GM08714 (cell line): ENCODE measurements around the gene CLASRP.

Experiments used
- H3K4me3 ChIP-seq: fragments of 200-500 bp; sonication (Bioruptor generic); 2 replicates; pipeline ENCODE4 v1.5.1; 2014; ENCODE audit warnings: mild to moderate bottlenecking, low read length, inconsistent platforms
- ZNF274 ChIP-seq: IDR thresholded peaks from 2 replicates; pipeline ENCODE4 v1.6.1; 2012; ENCODE audit warnings: mild to moderate bottlenecking, low read depth, low read length

CLASRP gene

GRCh38 chr19:45008552-45008951 lies 30.3 kb upstream of the CLASRP start:
- no peak overlapping the region for H3K4me3 ChIP-seq
- TF ChIP-seq ZNF274 = no peak

- H3K4me3 ChIP-seq = no peak overlapping the region
- no peak for TF ChIP-seq ZNF274
Measured at GRCh38 chr19:45009625-45010255, 29.1 kb upstream of the CLASRP start.

GRCh38 chr19:45010306-45010705 lies 28.5 kb upstream of the CLASRP start:
- no peak for TF ChIP-seq ZNF274
- H3K4me3 ChIP-seq = no peak overlapping the region

DNA sequence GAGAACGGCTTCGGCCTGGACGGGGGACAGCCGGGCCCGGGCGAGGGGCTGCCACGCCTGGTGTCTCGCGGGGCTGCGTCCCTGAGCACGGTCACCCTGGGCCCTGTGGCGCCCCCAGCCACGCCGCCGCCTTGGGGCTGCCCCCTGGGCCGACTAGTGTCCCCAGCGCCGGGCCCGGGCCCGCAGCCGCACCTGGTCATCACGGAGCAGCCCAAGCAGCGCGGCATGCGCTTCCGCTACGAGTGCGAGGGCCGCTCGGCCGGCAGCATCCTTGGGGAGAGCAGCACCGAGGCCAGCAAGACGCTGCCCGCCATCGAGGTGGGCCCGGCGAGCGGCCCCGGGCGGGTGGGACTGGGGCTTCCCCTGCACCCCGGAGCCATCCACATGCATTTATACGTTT lies 26.9 kb upstream of the CLASRP start:
- no peak for TF ChIP-seq ZNF274
- H3K4me3 ChIP-seq = no peak overlapping the region

DNA sequence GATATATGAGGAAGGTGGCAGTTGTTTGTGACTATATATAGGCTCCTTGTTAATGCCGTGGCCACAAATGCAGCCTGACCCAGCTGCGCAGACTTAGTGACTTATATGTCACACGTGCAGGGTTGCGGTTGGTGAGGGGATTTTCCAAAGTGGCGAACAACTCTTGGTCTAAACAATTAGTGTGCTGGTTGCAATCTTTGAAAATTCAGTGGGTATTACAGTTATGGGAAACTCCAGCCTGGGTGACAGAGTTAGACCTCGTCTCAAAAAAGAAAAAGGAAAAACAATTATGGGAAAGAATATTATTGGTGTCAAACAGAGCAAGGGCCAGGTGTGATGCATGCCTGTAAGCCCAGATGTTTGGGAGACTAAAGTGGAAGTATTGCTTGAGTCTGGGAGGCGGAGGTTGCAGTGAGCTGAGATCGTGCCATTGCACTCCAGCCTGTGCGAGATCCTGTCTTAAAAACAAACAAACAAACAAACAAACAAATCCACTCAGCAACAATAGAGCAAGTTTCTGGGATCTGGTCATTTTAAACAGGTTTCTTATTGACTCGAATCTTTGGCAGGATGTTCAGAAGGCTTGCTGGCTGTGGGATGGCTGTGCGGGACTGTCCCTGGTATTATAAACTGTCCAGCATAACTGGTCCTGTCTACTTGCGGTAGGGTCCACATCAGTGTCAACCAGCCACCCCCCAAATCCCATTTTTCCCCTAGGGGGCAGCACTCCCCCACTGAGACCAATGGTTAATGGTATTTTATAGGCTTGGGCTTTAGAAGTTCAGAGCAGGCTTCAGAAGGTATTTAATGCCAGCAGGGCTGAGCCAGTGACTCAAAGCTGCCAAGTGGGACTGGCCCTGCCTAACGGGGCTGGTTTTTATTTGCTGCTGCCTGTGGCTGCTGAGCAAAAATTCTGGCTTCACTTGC lies 22.2 kb upstream of the CLASRP start:
- TF ChIP-seq ZNF274 = no peak
- peak overlapping the region; percentile 27; the same call in 1 of the 2 replicates for H3K4me3 ChIP-seq

GRCh38 chr19:45019187-45019586 lies 19.7 kb upstream of the CLASRP start:
- H3K4me3 ChIP-seq = no peak overlapping the region
- TF ChIP-seq ZNF274 = no peak

DNA sequence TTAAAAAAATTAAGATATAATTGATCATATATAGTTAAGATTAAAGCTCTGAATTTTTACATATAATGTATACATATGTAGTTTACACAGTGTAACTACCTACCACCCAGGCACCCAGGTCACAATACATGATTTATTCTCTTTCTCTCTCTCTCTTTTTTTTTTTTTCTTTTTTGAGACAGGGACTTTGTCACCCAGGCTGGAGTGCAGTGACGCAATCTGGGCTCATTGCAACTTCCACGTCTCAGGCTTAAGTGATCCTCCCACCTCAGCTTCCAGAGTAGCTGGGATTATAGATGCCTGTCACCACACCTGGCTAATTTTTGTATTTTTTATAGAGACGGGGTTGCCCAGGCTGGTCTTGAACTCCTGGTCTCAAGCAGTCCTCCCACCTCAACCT lies 18.8 kb upstream of the CLASRP start:
- H3K4me3 ChIP-seq = no peak overlapping the region
- no peak for TF ChIP-seq ZNF274

GRCh38 chr19:45021971-45022370 lies 16.9 kb upstream of the CLASRP start:
- no peak overlapping the region for H3K4me3 ChIP-seq
- no peak for TF ChIP-seq ZNF274

DNA sequence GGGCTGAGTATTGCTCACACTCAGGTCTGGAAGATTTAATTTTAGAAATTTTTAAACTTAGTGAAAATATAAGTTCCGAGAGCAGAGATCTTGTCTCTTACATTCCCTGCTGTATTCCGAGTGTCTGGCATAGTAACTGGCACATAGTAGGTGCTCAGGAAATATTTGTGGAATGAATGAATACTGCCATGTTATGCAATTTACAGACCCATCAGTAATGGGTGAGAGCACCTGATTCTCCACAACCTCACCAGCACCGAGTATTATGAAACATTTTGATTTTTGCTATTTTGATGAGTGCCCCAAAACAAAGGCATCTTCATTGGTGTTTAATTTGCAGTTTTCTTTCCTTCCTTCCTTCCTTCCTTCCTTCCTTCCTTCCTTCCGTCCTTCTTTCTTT lies 15.8 kb upstream of the CLASRP start:
- no peak overlapping the region for H3K4me3 ChIP-seq
- TF ChIP-seq ZNF274 = no peak

DNA sequence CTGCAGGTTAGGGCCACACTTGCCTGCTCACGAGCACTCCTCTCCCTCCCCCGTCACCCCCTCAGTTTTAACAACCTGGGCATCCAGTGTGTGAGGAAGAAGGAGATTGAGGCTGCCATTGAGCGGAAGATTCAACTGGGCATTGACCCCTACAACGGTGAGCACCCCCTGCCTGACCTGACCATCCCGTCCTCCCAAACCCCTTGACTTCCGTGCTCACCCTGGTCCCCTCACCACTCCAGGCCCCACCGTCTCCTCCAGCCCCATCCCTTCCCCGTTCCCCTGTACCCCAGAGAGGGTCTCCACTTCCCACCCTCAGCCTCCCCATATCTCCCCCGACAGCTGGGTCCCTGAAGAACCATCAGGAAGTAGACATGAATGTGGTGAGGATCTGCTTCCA lies 13.6 kb upstream of the CLASRP start:
- H3K4me3 ChIP-seq = no peak overlapping the region
- TF ChIP-seq ZNF274 = no peak

DNA sequence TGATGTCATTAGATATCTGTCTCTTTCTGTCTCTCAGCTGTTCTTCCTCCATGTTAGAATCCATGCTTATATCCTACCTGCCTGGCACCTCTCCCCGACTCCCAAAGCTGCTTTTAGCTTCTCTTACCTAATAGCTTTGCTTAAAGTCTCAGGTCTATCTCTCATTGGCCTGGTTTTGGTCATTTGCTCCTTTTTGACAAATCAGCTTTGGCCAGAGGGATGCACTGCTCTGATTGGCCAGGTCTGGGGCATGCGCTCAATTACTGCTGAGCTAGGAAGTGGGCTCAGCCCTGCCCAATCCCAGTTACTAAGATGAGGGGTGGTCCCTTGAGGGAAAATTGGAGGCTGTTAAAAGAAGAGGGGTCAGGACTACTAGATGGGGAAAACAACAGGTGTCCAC lies 11.5 kb upstream of the CLASRP start:
- H3K4me3 ChIP-seq = no peak overlapping the region
- no peak for TF ChIP-seq ZNF274

DNA sequence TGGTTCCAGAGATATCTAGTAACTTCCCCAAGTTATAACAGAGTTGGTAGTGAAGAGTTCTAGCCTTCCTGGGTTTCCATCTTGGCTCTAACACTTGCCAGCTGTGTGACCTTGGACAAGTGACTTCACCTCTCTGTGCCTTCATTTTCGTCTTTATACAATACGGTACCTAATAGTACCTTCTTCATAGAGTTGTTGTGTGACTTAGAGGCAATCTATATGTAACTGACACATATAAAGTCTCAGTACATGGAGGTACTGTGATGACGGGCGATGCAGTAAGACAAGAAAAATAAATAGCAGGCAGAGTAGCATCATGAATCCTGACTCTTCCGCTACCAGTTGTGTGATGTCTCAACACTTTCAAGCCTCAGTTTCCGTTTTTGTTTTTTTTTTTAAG lies 8.0 kb upstream of the CLASRP start:
- H3K4me3 ChIP-seq = no peak overlapping the region
- no peak for TF ChIP-seq ZNF274

DNA sequence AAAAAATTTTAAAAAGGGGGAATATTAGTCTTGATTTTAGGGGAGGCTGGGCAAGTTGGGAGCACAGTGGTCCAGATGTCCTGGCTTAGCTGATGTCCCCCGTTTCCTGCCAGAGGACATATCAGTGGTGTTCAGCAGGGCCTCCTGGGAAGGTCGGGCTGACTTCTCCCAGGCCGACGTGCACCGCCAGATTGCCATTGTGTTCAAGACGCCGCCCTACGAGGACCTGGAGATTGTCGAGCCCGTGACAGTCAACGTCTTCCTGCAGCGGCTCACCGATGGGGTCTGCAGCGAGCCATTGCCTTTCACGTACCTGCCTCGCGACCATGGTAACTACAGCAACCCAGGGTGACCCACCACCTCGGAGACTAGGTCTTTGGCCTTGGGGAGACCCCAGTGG lies 6.4 kb upstream of the CLASRP start:
- H3K4me3 ChIP-seq = no peak overlapping the region
- TF ChIP-seq ZNF274 = no peak

DNA sequence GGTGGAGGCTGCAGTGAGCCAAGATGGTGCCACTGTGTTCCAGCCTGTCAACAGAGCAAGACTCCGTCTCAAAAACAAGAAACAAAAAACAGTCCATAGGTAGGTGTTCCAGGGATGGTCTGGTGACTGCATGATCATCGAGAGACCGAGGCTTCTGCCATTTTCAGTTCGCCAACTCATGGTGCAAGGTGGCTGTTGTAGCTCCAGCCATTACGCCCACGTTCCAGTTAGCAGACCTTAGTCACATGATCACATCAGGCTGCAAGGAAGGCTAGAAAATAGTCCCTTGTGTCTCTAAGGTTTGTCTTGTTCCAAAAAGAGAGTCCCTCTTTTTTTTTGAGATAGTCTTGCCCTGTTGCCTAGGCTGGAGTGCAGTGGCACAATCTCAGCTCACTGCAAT lies 3.1 kb upstream of the CLASRP start:
- no peak for TF ChIP-seq ZNF274
- H3K4me3 ChIP-seq = no peak overlapping the region
